GM20000 (cell line): ENCODE results near the gene PRKN.

ENCODE experiments used
- DNase-seq: peaks from one replicate; pipeline ENCODE4 v3.0.0; 2012; ENCODE audit warnings: low spot score
- TF ChIP-seq, protein P1 (sequence below): IDR thresholded peaks from 2 replicates; pipeline ENCODE4 v1.5.1; 2012; ENCODE audit warnings: mild to moderate bottlenecking, control low read depth; ENCODE audit errors: extremely low read depth, missing control alignments

PRKN gene

DNA sequence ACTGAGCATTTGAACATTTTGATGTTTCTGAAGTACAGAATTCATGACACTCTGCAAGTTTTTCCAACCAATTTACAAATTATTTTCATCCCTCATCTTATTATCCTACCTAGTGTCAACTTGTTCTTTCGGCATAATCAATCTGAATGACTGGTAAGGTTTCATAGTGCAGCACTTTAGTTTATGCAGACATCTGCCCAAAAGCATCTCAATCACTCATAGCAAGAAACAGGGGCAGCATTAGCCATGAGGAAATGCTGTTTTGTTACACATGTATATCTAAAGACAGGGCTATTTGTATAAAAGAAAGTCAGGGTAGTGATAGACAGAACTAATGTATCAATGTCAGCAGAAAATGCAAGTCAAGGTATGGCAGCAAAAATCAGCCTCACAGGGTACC, 1075.6 kb downstream of the PRKN start:
- TF ChIP-seq, protein P1, sequence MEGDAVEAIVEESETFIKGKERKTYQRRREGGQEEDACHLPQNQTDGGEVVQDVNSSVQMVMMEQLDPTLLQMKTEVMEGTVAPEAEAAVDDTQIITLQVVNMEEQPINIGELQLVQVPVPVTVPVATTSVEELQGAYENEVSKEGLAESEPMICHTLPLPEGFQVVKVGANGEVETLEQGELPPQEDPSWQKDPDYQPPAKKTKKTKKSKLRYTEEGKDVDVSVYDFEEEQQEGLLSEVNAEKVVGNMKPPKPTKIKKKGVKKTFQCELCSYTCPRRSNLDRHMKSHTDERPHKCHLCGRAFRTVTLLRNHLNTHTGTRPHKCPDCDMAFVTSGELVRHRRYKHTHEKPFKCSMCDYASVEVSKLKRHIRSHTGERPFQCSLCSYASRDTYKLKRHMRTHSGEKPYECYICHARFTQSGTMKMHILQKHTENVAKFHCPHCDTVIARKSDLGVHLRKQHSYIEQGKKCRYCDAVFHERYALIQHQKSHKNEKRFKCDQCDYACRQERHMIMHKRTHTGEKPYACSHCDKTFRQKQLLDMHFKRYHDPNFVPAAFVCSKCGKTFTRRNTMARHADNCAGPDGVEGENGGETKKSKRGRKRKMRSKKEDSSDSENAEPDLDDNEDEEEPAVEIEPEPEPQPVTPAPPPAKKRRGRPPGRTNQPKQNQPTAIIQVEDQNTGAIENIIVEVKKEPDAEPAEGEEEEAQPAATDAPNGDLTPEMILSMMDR: no peak
- no peak for DNase-seq

DNA sequence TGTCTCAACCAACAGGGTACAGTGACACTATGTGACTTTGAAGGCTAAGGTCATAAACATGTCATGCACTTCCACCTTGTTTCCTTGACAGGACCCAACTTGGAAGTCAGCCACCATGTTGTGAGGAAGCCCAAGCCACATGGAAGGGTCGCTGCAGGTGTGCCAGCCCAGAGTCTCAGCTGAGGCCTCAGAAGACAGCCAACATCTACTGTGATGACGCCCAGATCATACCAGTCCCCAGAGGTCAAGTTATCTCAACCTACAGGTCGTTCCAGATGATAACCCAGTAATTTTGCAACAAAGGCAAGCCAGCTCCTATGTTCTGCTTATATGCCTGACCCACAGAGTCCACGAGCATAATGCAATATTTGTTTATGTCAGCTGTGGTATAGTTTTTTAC, 1077.7 kb downstream of the PRKN start:
- DNase-seq: no peak
- TF ChIP-seq, protein P1: no peak

DNA sequence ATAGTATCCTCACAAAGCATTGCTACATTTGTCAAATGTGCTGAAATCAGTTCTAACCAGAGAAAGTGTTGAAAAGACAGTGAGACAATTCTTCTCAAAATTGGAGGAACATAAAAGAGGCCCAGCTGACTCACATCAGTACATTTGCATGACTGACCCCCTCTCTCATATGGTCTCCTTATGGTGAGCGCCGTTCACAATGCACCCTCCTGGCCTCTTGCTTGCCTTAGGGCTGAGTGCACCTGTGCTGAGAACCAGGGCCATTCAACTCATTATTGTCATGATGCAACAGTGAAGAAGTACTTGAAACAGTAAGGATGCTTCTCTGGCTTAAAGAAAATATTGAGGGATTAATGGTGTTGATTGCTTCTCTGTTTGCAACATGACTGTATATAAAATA, 1078.5 kb downstream of the PRKN start:
- TF ChIP-seq, protein P1: no peak
- no peak for DNase-seq

DNA sequence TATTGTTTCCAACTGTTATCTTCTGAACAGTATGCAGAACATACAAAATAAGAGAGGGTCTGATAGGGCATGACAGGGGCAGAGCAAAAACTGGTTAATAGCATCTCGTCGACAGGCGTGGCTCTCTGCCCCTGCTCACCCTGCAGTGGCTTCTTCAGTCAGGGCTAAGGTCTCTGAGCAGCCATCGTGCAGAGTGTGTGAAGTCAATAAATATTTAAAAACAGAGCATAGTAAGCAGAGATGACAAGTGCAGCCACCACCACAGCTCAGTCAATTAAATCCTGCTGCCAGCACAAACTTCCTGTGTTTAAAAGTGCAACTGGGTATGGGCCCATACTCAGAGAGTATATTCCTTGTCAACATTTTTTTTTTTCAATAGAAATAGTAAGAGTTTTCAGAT, 1080.3 kb downstream of the PRKN start:
- no peak for DNase-seq
- TF ChIP-seq, protein P1: no peak

DNA sequence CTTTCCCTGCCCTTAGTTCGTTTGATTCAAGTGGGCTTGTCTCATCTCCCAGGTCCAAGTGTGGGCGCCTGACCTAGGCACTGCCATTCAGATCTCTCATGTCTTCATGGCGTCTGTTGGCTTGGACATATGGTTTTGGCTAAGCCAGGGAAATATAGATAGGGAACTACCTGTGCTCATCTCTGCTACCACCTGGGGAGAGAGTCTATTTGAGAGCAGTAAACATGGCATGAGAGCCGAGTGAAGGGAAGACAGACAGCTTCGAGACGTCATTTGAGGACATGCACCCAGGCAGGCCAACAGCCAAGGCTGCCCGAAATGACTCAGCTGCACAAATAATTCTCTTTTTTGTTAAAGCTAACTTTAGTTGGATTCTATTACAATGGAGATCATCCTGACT, 1083.0 kb downstream of the PRKN start:
- TF ChIP-seq, protein P1: no peak
- no peak for DNase-seq

DNA sequence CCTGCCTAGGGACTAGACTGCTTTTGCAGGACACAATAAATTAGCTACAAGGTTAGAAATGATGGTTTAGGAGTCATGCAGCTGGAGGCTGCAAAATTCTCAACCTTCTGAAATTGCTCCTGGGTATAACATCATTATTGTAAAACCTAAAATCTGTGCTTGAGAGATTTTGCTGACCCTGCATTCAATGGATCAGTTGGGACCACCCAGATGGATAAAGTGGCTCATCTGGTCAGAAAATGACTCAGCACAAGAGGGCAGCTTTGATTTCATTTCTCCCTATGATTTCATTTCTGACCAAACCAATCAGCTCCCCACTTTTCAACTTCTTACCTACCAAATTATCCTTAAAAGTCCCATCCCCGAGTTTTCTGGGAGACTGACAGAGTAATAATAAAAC, 1086.4 kb downstream of the PRKN start:
- TF ChIP-seq, protein P1: no peak

DNA sequence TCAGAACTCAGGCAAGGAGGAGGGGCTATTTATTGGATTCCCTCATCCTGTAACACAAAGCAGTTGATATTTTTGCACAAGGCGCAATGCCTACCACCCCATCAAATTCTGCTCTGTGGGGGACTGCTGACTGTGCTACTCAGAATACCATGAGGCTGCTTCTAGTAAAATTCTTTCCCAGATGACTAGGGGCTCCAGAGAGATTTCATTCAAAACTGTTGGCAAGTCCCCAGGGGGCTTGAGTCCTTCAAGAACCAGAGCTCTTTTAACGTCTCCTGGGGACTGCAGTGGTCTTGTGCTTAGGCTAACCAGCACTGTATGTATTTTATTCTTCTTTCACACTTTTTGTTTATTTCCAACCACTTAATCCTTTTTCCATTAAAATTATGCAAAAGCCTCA, 1087.8 kb downstream of the PRKN start:
- TF ChIP-seq, protein P1: no peak
- no peak for DNase-seq

More for the DNA sequence above, 1086.4 kb downstream of the PRKN start:
- no peak for DNase-seq
